Spleen (tissue), 11 donors: ENCODE data around the gene DCTPP1. TPM values are rescaled to one million over a fixed set of nuclear protein-coding genes. Genes with fewer than 3 reads are reported as not detected.

Source experiments
- DNase-seq: peaks from one replicate; pipeline ENCODE4 v3.0.0-alpha.2; 2020
- H3K27ac ChIP-seq, 8 donors: fragments of 200-600 bp; sonication (generic) in 7 of 8; 1 replicate in 4 of 8; 2 replicates in 4 of 8; pipeline versions ENCODE4 v1.5.0 to v1.8.0; 2016 to 2021; ENCODE audit warnings: inconsistent platforms in 4 of 8, mild to moderate bottlenecking in 4 of 8, moderate library complexity in 1 of 8
- H3K27me3 ChIP-seq, 7 donors: fragments of 200-600 bp; sonication (generic) in 6 of 7; replicated peaks in 1 of 7; 1 replicate in 4 of 7; 2 replicates in 3 of 7; pipeline versions ENCODE4 v1.5.0 to v1.8.0; 2016 to 2021; ENCODE audit warnings: inconsistent platforms in 3 of 7, mild to moderate bottlenecking in 1 of 7
- H3K36me3 ChIP-seq, 6 donors: fragments of 200-600 bp; sonication (generic) in 5 of 6; 1 replicate in 4 of 6; 2 replicates in 2 of 6; pipeline versions ENCODE4 v1.5.0 to v1.8.0; 2016 to 2021; ENCODE audit warnings: inconsistent platforms in 2 of 6
- H3K4me1 ChIP-seq, 6 donors: fragments of 200-600 bp; sonication (generic) in 5 of 6; 1 replicate in 3 of 6; 2 replicates in 3 of 6; pipeline versions ENCODE4 v1.5.0 to v1.8.0; 2016 to 2021; ENCODE audit warnings: inconsistent platforms in 3 of 6
- H3K4me3 ChIP-seq, 8 donors: fragments of 200-600 bp; sonication (generic) in 7 of 8; 1 replicate in 4 of 8; 2 replicates in 4 of 8; pipeline versions ENCODE4 v1.5.0 to v1.8.0; 2016 to 2021; ENCODE audit warnings: inconsistent platforms in 4 of 8, mild to moderate bottlenecking in 4 of 8, moderate library complexity in 2 of 8
- H3K9me3 ChIP-seq, 8 donors: fragments of 200-600 bp; sonication (generic) in 7 of 8; 1 replicate in 4 of 8; 2 replicates in 4 of 8; pipeline versions ENCODE4 v1.5.0 to v1.8.0; 2016 to 2021; ENCODE audit warnings: inconsistent platforms in 4 of 8
- POLR2A ChIP-seq, 3 donors: fragments of 450-650 bp; IDR thresholded peaks; one replicate each; pipeline ENCODE4 v1.5.1; 2017; ENCODE audit warnings: antibody characterized with exemption in 3 of 3, mild to moderate bottlenecking in 1 of 3
- POLR2AphosphoS5 ChIP-seq, 3 donors: sonication (generic); formaldehyde crosslinking; IDR thresholded peaks; one replicate each; pipeline ENCODE4 v1.5.1; 2017; ENCODE audit warnings: antibody characterized with exemption in 3 of 3
- WGBS, 5 donors: extraction: QIAGEN DNeasy Blood & Tissue Kit in 3 of 5; methylation state at CpG; one replicate each; pipeline versions ENCODE4 v1.1.5 to v1.1.7; 2013 to 2018; 5-methylcytosine and 5-hydroxymethylcytosine counted together
- intact Hi-C: fragments of 100-400 bp; cut with DNase I; formaldehyde crosslinking; loops from one replicate; pipeline ENCODE4 v1.15.0; 2023; ENCODE audit warnings: low total_unique reads
- polyA plus RNA-seq, 3 donors: library from polyadenylated mRNA; stranded (reverse); fragments of 200-250 nt; gene quantifications; one replicate each; pipeline ENCODE4 v1.2.1, GENCODE V29; 2013
- total RNA-seq, 7 donors: library from RNA; depleted of rRNA in 3 of 7; stranded (reverse); fragments of >200 nt in 3 of 7; fragmentation: NEBNext Ultra II Directional in 4 of 7; extraction: Animal tissue kit (Norgen Biotek cat#: 25700) in 4 of 7; gene quantifications; one replicate each; pipeline versions ENCODE4 v1.1.0 to v1.2.1, GENCODE V29; 2016 to 2021
- TF ChIP-seq, protein P1 (sequence below), 11 experiments: fragments of 200-600 bp in 7 of 11; fragments of 450-650 bp in 4 of 11; sonication (generic) in 4 of 11; IDR thresholded peaks in 8 of 11; conservative IDR thresholded peaks in 3 of 11; 1 replicate in 7 of 11; 2 replicates in 4 of 11; pipeline versions ENCODE4 v1.4.0 to v1.8.0; 2016 to 2021; ENCODE audit warnings: antibody characterized with exemption in 11 of 11, inconsistent platforms in 4 of 11, mild to moderate bottlenecking in 1 of 11
- donor health status: healthy with polysubstance abuse.
- donor health status: DM: no; HTN: no; CAD: no; lungs with moderate emphysema.
- donor health status: DM: no; HTN: no; CAD: no.
- donor health status: Bipolar disorder and iron deficiency.
- donor health status: healthy.
- donor health status: DM: no; HTN: no; CAD: no.
- donor health status: DM: yes; HTN: yes; CAD: no.

The DCTPP1 gene
- total and polyA plus RNA-seq, 10 donors: 17.6 to 49.1 (median 29.0) TPM

DNA sequence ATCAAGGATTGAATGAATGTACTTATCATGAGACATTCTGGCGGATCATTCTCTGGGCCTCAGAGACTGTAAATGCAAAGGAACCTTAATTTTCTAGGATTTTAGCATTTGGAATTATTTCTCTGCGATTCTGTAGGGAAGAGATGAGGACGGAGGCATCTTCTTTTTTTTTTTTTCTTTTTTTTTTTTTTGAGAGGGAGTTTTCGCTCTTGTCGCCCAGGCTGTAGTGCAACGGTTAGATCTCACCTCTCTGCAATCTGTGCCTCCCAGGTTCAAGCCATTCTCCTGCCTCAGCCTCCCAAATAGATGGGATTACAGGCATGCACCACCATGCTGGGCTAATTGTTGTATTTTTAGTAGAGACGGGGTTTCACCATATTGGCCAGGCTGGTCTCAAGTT is 44.9 kb upstream of the DCTPP1 start:
- 77 to 84% (median 80%) methylated on average over 7 of the region's 7 CpGs for WGBS, 5 donors
- TF ChIP-seq POLR2AphosphoS5 (IDR thresholded peaks at IDR 0.05) (no peak), POLR2A (IDR thresholded peaks at IDR 0.05) (no peak)
- TF ChIP-seq, protein P1, sequence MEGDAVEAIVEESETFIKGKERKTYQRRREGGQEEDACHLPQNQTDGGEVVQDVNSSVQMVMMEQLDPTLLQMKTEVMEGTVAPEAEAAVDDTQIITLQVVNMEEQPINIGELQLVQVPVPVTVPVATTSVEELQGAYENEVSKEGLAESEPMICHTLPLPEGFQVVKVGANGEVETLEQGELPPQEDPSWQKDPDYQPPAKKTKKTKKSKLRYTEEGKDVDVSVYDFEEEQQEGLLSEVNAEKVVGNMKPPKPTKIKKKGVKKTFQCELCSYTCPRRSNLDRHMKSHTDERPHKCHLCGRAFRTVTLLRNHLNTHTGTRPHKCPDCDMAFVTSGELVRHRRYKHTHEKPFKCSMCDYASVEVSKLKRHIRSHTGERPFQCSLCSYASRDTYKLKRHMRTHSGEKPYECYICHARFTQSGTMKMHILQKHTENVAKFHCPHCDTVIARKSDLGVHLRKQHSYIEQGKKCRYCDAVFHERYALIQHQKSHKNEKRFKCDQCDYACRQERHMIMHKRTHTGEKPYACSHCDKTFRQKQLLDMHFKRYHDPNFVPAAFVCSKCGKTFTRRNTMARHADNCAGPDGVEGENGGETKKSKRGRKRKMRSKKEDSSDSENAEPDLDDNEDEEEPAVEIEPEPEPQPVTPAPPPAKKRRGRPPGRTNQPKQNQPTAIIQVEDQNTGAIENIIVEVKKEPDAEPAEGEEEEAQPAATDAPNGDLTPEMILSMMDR (IDR thresholded peaks at IDR 0.05 in 8 of 11, conservative IDR thresholded peaks at IDR 0.05 in 3 of 11): no peak
- intact Hi-C loops: no loop called here
- Histone ChIP-seq H3K27ac (peak overlapping the region in 5 of 8 donors; percentile 81 to 92 (median 90)), H3K4me1 (peaks cover 10 to 100% (median 69%) of the 10 kb centered on the region in 6 donors), H3K4me3 (peak overlapping the region in 7 of 8 donors; percentile 48 to 77 (median 55)), H3K36me3 (peaks cover 0 to 56% (median 21%) of the 10 kb centered on the region in 6 donors), H3K27me3 (peaks cover 0 to 13% (median 0%) of the 10 kb centered on the region in 7 donors), H3K9me3 (no peaks in the 10 kb centered on the region)
- DNase-seq: no peak

DNA sequence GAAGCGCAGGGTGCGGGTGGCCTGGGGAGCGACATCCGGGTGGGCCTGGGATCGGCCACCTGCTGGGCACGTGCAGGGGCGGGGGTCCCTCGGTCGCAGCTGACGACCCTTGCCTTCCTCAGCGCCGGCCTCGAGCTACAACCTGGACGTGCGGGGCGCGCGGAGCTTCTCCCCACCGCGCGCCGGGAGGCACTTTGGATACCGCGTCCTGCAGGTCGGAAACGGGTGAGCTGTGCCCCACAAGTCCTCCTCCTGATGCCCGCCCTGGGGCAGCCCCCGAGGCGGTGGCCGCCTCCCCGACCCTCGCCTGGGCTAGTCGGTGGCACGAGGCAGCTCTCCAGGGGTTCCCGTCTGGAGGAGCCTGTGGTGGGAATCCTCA is 44.2 kb upstream of the DCTPP1 start:
- peak; percentile 84 for DNase-seq
- H3K9me3 ChIP-seq: no peaks in the 10 kb centered on the region
- 38 to 64% (median 52%) methylated on average over 23 to 35 of the region's 35 CpGs for WGBS, 5 donors
- H3K36me3 ChIP-seq: peaks cover 0 to 50% (median 17%) of the 10 kb centered on the region in 6 donors
- intact Hi-C loops: no loop called here
- H3K4me1 ChIP-seq: peaks cover 10 to 100% (median 70%) of the 10 kb centered on the region in 6 donors
- TF ChIP-seq, protein P1 (IDR thresholded peaks at IDR 0.05 in 8 of 11, conservative IDR thresholded peaks at IDR 0.05 in 3 of 11): no peak
- TF ChIP-seq POLR2AphosphoS5 (IDR thresholded peaks at IDR 0.05): peak in 1 of 3 donors; percentile 37
- peak overlapping the region; percentile 35 to 77 (median 54) for H3K4me3 ChIP-seq
- peaks cover 0 to 13% (median 0%) of the 10 kb centered on the region in 7 donors for H3K27me3 ChIP-seq
- peak overlapping the region; percentile 79 to 92 (median 86) for H3K27ac ChIP-seq

DNA sequence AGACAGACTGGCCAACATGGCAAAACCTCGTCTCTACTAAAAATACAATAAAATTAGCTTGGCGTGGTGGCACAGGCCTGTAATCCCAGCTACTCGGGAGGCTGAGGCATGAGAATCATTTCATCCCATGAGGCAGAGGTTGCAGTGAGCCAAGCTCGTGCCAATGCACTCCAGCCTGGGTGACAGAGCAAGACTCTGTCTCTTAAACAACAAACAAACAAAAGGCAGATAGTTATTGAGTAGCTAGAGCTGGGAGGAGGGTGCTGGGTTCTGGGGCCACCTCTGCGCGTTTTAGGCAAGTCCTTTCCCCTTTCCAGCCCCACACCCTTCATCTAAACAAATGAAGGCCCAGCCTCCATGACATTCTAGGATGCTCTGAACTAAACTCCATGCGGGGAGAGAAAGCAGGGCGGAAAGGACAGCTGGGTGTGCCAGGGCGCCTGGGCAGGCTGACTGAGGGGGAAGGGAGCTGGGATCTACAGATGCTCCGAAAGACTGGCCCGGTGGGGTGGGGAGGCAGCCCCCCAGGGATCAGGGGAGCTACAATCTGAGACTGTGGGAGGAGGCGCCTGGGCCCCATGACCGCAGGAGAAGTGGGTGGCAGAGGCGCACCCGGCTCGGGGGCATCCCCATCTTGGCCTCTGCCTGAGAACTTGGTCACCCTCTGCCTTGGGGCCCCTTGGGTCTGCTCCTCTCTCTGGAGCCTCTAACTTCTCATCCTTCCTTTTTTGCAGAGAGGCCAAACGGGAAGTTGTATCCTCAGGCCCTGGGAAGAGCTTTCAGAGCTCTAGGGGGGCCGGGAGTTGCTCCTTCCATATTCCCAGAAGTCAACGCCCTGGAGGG is 43.6 kb upstream of the DCTPP1 start:
- no peaks in the 10 kb centered on the region for H3K9me3 ChIP-seq
- H3K36me3 ChIP-seq: peaks cover 0 to 44% (median 15%) of the 10 kb centered on the region in 6 donors
- intact Hi-C loops: no loop called here
- H3K27ac ChIP-seq: peak overlapping the region; percentile 79 to 92 (median 86)
- peak overlapping the region; percentile 35 to 77 (median 54) for H3K4me3 ChIP-seq
- peaks cover 10 to 100% (median 68%) of the 10 kb centered on the region in 6 donors for H3K4me1 ChIP-seq
- peak in 2 of 3 donors; percentile 55 to 64 for TF ChIP-seq POLR2AphosphoS5 (IDR thresholded peaks at IDR 0.05)
- TF ChIP-seq, protein P1 (IDR thresholded peaks at IDR 0.05 in 8 of 11, conservative IDR thresholded peaks at IDR 0.05 in 3 of 11): no peak
- WGBS, 5 donors: 25 to 38% (median 32%) methylated on average over 15 to 19 of the region's 19 CpGs
- DNase-seq: peak; percentile 89
- peaks cover 0 to 13% (median 0%) of the 10 kb centered on the region in 7 donors for H3K27me3 ChIP-seq

DNA sequence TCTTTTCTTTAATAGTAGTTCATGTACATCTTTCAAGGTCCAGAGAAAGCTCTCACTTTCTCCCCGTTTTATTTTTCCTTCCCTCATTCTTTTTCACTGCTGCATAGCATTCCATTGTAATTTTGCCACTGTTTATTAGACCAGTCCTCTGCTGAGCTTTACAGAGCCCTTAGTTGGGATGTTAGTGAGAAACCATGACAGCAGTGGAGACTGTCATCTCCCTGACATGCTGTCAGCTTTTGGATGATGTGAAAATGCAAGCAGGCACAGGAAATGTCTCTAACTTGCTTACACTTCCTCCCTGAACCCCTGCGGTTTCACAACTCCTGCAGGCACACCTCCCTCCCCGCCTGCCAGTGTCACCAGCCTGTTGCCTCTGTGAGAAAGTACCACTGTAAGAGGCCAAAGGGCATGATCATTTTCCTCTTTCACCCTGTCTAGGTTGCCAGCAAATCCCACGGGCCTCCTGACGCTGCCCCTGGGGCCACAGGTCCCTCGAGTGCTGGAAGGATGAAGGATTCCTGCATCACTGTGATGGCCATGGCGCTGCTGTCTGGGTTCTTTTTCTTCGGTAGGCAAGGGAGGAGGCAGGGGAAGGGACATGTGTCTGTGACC is 42.6 kb upstream of the DCTPP1 start, which contains the start of gene ITGAL:
TSS of gene ITGAL (plus strand) at position 415 of the 615 bp plus-strand sequence. CDS start at position 511, 96 bp downstream.
- peaks cover 0 to 13% (median 0%) of the 10 kb centered on the region in 7 donors for H3K27me3 ChIP-seq
- peak within 1 kb of the TSS; percentile 35 to 77 (median 54) for H3K4me3 ChIP-seq
- peaks cover 0 to 36% (median 15%) of the 10 kb centered on the region in 6 donors for H3K36me3 ChIP-seq
- WGBS, 5 donors: 11 to 23% (median 19%) methylated on average over 8 of the region's 8 CpGs
- H3K4me1 ChIP-seq: peaks cover 10 to 97% (median 67%) of the 10 kb centered on the region in 6 donors
- intact Hi-C loops: no loop called here
- H3K9me3 ChIP-seq: no peaks in the 10 kb centered on the region
- TF ChIP-seq POLR2A (IDR thresholded peaks at IDR 0.05): peak in 1 of 3 donors; percentile 51
- TF ChIP-seq, protein P1 (IDR thresholded peaks at IDR 0.05 in 8 of 11, conservative IDR thresholded peaks at IDR 0.05 in 3 of 11): no peak
- TF ChIP-seq POLR2AphosphoS5 (IDR thresholded peaks at IDR 0.05): peak; percentile 60 to 94 (median 87)
- peak within 1 kb of the TSS; percentile 79 to 92 (median 86) for H3K27ac ChIP-seq
- DNase-seq: peak; percentile 94
